NCI-H146 (cell line): ENCODE results near the gene ZNF474.

Experiments used
- DNase-seq: peaks from one replicate; lab custom pipeline; 2025; lab: John Stamatoyannopoulos, UW

The ZNF474 gene

DNA sequence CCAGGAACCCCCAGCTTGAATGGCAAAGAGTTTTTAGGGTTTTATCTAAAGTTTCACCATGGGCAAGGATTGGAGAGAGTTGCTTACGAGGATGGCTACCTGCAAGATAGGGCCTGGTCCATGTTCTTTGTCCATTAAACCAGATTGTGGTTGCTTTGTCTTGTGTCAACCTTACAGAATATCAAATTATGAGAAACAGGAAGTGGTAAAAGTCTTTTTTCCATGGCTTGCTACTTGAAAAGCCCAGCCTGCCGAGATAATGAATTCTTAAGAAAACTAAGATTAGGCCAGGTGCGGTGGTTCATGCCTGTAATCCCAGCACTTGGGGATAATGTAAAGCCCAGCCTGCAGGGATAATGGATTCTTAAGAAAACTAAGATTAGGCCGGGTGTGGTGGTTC lies 24.4 kb downstream of the ZNF474 start:
- no peak for DNase-seq

GRCh38 chr5:122154491-122154890 lies 25.1 kb downstream of the ZNF474 start:
- DNase-seq: no peak

- no peak for DNase-seq
These were observed 25.6 kb downstream of the ZNF474 start for GRCh38 chr5:122154910-122155309.

DNA sequence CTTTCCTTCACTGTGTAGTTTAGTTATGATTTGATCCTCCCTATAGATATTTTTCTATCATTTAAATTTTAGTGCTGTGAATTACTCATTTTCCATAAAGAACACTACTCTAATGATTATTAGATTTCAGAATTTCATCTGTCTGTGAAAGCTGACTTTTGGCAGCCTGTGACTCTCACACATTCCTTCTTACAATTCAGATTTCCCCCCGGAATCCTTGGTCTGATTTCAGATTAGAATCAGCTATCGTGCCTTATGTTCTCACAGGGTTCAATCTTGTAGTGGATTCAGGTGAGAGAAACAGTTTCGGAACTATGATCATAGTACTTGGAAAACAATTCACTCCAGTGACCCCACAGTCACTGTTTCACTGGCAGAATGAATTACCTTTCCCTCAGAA lies 26.2 kb downstream of the ZNF474 start:
- DNase-seq: no peak

GRCh38 chr5:122156724-122157325 lies 27.5 kb downstream of the ZNF474 start:
- peak; percentile 7 for DNase-seq

- DNase-seq: no peak
These were observed 32.8 kb downstream of the ZNF474 start for GRCh38 chr5:122162100-122162638.

GRCh38 chr5:122163121-122164069 lies 34.0 kb downstream of the ZNF474 start:
- DNase-seq: no peak

GRCh38 chr5:122164070-122164435 lies 34.7 kb downstream of the ZNF474 start:
- DNase-seq: no peak

DNA sequence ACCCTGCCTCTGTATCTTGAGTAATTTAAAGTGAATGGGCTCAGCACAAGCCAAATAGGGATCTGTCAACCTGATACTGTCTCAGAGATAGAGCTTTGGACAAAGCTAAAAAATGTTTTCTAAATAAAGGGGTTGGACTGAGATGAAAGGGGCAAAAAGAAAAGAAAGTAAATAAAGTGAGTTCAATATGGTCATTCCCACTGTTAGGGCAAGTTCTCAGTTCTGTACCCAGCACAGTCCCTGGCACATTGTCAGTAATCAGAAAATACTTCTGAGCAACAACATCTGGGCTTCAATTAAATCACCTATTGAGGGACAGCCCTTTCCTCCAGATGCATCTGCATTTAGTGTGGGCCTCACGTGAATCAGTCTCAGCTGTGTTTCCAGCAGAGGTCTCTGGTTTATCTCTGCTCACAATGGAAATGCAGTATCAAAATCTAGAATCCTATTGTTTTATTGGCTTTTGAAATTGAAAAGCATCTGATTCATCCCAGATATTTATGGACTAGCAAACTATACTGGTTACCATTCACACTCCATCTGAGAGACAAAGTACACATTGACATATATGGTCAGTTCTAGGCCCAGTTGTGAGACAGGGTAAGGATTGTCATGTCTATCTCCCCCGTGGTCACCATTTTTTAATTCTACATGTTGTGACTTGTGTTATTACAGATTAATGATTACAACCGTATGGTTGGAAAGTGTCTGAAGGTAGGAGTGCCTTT lies 35.6 kb downstream of the ZNF474 start:
- no peak for DNase-seq

DNA sequence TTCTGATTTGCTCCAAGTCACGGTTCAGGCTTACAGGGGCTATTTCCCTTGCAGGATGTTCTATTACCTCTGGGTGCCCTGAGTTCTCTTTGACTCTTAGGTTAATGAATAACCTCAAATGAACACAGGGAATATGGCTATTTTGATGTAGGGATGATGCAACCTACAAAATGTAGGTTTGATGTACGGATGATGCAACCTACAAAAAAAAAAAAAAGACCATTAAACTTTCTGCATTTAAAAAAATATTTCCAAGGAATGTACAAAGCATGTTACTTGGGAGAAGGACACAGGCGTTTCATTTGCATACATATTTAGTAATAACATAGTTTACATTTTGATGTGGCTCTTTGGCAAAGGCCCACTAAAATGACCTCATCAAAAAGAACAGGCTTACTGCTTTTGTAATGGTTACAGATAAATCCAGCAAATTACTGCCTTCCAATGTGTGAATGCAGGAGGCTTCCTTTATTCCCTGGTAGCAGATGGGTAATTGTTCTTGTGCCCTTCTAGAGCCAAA lies 36.3 kb downstream of the ZNF474 start:
- no peak for DNase-seq

DNA sequence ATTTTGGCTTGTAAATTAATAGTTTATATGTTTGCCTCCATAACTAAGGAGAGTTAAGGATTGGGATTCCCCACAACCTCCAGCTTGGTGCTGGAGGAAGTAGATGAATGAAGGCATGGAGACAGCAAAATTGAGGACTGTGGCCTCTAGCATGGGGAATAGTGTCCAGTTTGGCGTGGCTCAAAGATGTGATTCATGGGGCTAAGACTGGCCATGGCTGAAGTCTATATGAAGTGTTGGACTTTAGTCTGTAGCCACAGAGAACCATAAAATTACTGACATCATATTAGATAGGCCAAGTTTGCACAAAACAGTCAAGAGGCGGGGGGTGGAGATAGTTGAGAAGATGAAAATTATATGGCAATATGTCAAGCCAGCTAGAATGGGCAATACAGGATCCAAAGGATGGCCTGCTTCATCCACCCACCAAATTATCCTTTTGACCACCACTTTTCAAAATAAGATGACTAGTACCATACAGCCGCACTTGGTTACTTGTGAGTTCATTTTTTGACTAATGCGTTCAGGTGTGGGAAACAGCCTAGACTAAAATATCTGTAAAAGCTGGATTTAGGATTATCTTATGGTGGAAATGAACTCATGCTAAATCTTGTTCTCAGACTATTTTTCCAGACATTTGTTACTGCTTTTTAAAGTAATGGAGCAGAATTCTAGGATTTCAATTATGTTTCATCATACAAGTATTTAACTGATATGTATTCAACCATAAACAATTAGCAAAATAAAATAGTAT lies 40.2 kb downstream of the ZNF474 start:
- DNase-seq: no peak

DNA sequence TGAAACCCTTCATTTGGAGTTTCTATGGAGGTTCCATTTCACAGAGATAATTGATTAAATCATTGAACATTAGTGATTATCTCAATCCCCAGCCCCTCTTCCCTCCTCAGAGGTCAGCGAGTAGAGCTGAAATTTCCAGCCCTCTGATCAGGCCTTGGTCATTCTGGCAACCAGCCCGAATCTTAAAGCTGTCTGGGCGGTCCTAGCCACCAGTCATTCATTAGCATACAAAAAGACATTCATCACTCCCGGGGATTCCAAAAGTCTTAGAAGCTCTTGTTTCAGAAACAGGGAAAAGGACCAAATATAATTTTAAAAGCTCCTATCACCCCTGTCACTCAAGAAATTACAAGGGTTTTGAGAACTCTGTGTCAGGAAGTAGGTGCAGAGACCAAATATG lies 41.3 kb downstream of the ZNF474 start:
- DNase-seq: no peak

GRCh38 chr5:122172207-122172606 lies 42.9 kb downstream of the ZNF474 start:
- DNase-seq: no peak

DNA sequence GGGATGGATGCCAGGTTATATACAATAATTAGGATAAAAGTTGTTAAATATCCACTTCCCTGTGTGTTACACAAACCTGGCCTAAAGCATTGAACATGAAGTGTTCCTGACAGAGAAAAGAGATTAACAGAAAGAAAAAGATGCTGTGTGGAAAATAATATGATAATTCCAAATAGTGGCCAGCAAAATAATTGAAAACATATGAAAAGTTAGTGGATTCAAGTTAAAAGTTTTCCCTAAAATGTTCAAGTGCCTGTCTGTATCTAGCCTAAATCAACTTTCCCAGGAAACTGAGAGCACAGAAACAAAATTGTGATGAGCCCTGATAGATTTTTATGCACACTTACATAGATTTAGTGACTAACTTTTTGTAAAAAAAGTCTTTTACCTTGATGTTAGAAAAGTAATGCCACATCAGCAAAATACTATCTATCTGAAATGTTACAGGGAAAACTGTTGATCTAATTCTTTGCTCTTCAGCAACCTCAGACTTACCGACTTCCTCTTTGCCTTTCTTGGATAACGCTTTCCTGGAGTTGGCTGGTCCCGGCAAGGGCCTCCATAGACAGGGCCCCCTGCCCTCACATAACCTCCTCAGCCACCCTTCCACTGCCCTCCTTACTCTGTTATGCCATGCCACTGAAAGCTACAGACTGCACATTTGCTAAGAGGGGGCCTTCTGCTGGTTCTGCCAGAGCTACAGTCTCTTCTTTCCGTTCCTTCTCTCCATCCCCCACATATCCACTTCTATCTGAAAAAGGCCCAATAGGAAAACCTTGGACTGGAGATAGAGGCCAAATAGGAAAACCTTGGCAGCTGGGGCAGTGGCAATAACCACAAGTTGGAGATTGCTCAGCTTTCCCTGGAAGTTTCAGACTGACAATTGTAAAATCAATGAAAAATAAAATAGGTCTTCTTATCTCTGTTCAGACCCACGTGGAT lies 44.4 kb downstream of the ZNF474 start:
- no peak for DNase-seq

DNA sequence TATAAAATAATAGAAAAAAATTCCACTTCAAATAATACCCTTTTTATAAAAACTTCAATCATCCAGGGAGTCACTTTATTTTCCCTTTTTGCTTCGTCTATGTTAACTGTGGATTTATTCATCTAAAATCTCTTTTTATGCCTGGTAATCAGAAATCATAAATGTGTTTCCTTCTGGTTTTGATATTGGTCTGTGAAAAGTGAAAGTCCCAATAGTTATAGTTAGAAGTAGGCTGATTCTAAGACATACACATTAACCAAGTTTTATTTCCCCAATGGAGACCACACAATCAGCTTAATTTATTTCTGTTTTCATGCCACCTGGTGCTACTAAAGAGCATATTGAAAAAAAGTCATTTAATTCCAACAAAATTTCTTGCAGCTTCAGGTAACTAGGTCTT lies 45.7 kb downstream of the ZNF474 start:
- no peak for DNase-seq

DNA sequence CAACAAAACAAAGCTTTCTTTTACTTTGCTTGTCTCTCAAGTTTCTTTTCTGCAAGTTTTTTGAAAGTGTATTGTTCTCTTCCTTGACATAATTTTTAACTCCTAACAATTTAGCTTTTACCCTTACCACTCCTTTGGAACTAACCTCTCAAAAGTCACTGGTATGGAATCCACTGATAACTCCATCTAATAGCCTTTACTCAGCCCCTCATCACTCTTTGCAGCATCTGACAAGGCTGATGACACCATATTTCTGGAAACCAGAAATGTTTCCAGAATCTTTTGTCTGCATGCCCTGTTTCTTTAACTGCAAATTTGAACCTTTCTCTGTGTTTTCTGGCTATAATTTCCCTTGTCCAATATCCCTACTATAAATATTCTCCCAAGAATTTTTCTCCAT lies 46.5 kb downstream of the ZNF474 start:
- no peak for DNase-seq

DNA sequence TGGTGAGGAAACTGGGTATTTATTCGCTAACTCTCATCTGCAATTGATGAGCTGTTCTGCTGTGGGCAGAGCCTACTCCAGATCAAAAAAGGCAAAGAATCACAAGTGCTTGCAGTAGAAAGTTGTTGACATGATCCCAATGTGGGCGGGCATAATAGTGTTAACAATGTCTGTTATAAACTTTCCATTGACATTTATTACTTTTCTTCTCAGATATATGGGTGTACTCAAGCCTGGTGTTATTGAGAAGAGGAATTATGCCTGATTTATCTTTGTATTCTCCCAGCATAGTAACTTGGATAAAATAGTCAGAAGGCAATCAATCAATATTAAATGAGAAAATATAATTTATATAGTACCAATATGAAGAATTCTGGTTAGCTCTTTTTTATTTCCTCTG lies 47.8 kb downstream of the ZNF474 start:
- DNase-seq: no peak

GRCh38 chr5:122179701-122180100 lies 50.4 kb downstream of the ZNF474 start:
- no peak for DNase-seq

DNA sequence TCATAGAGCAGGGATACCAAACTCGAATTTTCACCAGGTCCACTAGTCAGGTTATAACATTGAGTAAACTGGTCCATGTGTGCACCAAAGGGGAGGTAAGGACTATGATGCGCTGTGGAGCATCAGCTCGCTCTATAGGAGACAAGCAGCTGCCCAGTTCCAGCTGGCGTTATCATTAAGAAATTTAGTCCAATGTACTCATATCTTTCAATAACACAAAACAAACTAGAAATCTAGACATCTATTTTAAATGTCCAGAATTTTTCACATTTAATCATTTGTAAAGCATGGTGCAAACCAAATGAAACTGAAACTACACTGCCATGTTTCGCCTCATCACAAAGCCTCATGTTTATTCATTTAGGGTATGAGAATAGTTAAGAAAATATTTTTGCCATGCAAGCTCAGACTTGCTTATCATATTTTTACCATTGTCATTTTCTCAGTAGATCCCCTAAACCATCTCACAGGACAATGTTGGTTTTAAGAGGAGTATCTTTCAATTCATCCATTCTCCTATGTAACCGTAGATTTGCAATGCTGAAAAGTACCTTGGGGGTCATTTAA lies 50.9 kb downstream of the ZNF474 start:
- DNase-seq: no peak

- no peak for DNase-seq
These were observed 51.7 kb downstream of the ZNF474 start for GRCh38 chr5:122180863-122181548.
